HepG2 (cell line): ENCODE measurements around the gene ZNF865. TPM values are rescaled to one million over a fixed set of nuclear protein-coding genes. Genes with fewer than 3 reads are reported as not detected.

ENCODE experiments used
- ETV5 ChIP-seq: IDR thresholded peaks from 2 replicates; pipeline ENCODE4 v1.6.1; 2018; ENCODE audit warnings: missing biosample characterization, missing genetic modification reagents, inconsistent platforms, borderline replicate concordance
- GFI1 ChIP-seq: sonication (generic); formaldehyde crosslinking; IDR thresholded peaks from 2 replicates; pipeline ENCODE4 v1.5.0; 2020; ENCODE audit warnings: missing genetic modification reagents, mild to moderate bottlenecking, borderline replicate concordance
- JUND ChIP-seq: sonication (generic); formaldehyde crosslinking; IDR thresholded peaks from 2 replicates; pipeline ENCODE4 v1.8.0; 2022; ENCODE audit warnings: mild to moderate bottlenecking, missing genetic modification reagents
- NR2F2 ChIP-seq: IDR thresholded peaks from 2 replicates; pipeline ENCODE4 v1.6.1; 2012; ENCODE audit warnings: low read depth, inconsistent platforms, borderline replicate concordance
- POLR2G ChIP-seq: fragments of 200-400 bp; formaldehyde crosslinking; IDR thresholded peaks from 2 replicates; pipeline ENCODE4 v1.6.1; 2018; ENCODE audit warnings: mild to moderate bottlenecking, low read depth, low read length, moderate library complexity
- TARDBP ChIP-seq: sonication (generic); formaldehyde crosslinking; IDR thresholded peaks from 2 replicates; pipeline ENCODE4 v1.8.0; 2022; ENCODE audit warnings: mild to moderate bottlenecking, missing genetic modification reagents
- polyA plus RNA-seq, 8 experiments: library from polyadenylated mRNA; depleted of rRNA in 3 of 8; stranded (reverse) in 7 of 8; unstranded in 1 of 8; fragments of >200 nt; fragmentation: Illumina TruSeq in 4 of 8; extraction: Trizol in 4 of 8; gene quantifications; 2 replicates each; pipeline versions ENCODE4 v1.2.1 to v1.2.3, GENCODE V29; 2011 to 2016; ENCODE audit warnings: low read depth in 4 of 8, missing spikeins in 1 of 8, mixed read lengths in 1 of 8; ENCODE audit not compliant: insufficient read depth in 1 of 8
- total RNA-seq, 5 experiments: library from RNA; depleted of rRNA; stranded (reverse); fragments of >200 nt; fragmentation: Illumina TruSeq; extraction: Trizol; gene quantifications; 2 replicates each; pipeline ENCODE4 v1.2.3, GENCODE V29; 2016; ENCODE audit warnings: low read depth in 1 of 5
- TF ChIP-seq, protein P1 (sequence below): conservative IDR thresholded peaks from 2 replicates; pipeline ENCODE4 v1.6.1; 2018; ENCODE audit warnings: missing genetic modification reagents
- TF ChIP-seq, protein P2 (sequence below): sonication (generic); formaldehyde crosslinking; IDR thresholded peaks from 2 replicates; pipeline ENCODE4 v1.5.0; 2020; ENCODE audit warnings: mild to moderate bottlenecking, missing genetic modification reagents, borderline replicate concordance
- TF ChIP-seq, protein P3 (sequence below): sonication (generic); formaldehyde crosslinking; IDR thresholded peaks from 2 replicates; pipeline ENCODE4 v1.4.0; 2020; ENCODE audit warnings: mild to moderate bottlenecking, missing genetic modification reagents
- TF ChIP-seq, protein P4 (sequence below): IDR thresholded peaks from 2 replicates; pipeline ENCODE4 v1.6.1; 2016; ENCODE audit warnings: missing compliant biosample characterization, missing genetic modification reagents, borderline replicate concordance

Gene ZNF865
- total and polyA plus RNA-seq, 2 of the 13 experiments (the other 11 are each of a cell fraction or from before 2014, with no cell fraction given): 0.93 to 1.0 TPM

DNA sequence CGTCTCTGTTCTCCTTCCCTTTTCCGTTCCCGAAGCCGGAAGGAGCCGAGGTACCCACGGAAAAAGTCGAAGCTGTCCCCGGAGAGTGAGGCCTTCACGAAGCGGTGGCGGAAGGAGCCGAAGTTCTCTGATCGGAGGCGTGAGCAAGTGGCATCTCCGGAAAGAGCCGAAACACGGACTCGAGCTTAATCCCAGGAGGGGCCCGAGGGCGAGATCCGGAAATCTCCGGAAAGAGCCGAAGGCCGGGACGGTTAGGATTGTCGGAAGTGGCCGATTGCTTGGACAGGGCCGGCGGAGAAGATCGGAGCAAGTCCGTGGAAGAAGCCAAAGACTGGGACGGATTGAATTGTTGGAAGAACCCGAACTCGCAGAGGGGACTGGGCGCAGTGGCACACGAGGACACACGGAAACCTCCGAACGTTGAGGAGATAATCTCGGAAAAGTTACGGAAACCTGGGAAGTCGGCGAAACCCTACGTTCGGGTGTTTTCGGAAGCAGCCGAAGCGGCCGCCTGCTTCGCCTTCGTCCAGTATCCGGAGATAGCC is 48.9 kb downstream of the ZNF865 start (continued):
- TF ChIP-seq GFI1 (CRISPR knock-in tag) (no peak), NR2F2 (no peak), POLR2G (peak; percentile 14), TARDBP (CRISPR knock-in tag) (peak; percentile 3; the same call in 1 of the 2 replicates), ETV5 (CRISPR knock-in tag) (peak; percentile 66; the same call in 1 of the 2 replicates), JUND (CRISPR knock-in tag) (no peak)
- TF ChIP-seq, protein P1, sequence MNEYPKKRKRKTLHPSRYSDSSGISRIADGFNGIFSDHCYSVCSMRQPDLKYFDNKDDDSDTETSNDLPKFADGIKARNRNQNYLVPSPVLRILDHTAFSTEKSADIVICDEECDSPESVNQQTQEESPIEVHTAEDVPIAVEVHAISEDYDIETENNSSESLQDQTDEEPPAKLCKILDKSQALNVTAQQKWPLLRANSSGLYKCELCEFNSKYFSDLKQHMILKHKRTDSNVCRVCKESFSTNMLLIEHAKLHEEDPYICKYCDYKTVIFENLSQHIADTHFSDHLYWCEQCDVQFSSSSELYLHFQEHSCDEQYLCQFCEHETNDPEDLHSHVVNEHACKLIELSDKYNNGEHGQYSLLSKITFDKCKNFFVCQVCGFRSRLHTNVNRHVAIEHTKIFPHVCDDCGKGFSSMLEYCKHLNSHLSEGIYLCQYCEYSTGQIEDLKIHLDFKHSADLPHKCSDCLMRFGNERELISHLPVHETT (CRISPR knock-in tag): 0 out of 2 replicates have a peak, but pooled peaks have one; percentile 6
- TF ChIP-seq, protein P2, sequence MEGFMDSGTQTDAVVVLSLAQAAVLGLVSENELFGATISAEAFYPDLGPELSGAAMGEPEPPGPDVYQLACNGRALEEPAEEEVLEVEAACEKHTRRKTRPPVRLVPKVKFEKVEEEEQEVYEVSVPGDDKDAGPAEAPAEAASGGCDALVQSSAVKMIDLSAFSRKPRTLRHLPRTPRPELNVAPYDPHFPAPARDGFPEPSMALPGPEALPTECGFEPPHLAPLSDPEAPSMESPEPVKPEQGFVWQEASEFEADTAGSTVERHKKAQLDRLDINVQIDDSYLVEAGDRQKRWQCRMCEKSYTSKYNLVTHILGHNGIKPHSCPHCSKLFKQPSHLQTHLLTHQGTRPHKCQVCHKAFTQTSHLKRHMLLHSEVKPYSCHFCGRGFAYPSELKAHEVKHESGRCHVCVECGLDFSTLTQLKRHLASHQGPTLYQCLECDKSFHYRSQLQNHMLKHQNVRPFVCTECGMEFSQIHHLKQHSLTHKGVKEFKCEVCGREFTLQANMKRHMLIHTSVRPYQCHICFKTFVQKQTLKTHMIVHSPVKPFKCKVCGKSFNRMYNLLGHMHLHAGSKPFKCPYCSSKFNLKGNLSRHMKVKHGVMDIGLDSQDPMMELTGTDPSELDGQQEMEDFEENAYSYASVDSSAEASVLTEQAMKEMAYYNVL (CRISPR knock-in tag): 0 out of 2 replicates have a peak, but pooled peaks have one; percentile 1
- TF ChIP-seq, protein P3, sequence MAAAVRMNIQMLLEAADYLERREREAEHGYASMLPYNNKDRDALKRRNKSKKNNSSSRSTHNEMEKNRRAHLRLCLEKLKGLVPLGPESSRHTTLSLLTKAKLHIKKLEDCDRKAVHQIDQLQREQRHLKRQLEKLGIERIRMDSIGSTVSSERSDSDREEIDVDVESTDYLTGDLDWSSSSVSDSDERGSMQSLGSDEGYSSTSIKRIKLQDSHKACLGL: 0 out of 2 replicates have a peak, but pooled peaks have one; percentile 11
- TF ChIP-seq, protein P4, sequence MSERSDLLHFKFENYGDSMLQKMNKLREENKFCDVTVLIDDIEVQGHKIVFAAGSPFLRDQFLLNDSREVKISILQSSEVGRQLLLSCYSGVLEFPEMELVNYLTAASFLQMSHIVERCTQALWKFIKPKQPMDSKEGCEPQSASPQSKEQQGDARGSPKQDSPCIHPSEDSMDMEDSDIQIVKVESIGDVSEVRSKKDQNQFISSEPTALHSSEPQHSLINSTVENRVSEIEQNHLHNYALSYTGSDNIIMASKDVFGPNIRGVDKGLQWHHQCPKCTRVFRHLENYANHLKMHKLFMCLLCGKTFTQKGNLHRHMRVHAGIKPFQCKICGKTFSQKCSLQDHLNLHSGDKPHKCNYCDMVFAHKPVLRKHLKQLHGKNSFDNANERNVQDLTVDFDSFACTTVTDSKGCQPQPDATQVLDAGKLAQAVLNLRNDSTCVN (CRISPR knock-in tag): no peak
- TF ChIP-seq, all 625 proteins: peak for 23
